H1 (cell line): ENCODE measurements around the gene PDE8A. TPM values are rescaled to one million over a fixed set of nuclear protein-coding genes. Genes with fewer than 3 reads are reported as not detected.

Source experiments
- FOSL1 ChIP-seq: IDR thresholded peaks from 2 replicates; pipeline ENCODE4 v1.6.1; 2011; ENCODE audit warnings: mild to moderate bottlenecking, low read depth, low read length, moderate library complexity; ENCODE audit not compliant: insufficient read depth
- NANOG ChIP-seq: IDR thresholded peaks from 2 replicates; pipeline ENCODE4 v1.6.1; 2011; ENCODE audit warnings: low read length, low read depth, mild to moderate bottlenecking, inconsistent platforms; ENCODE audit not compliant: insufficient read depth, poor library complexity, severe bottlenecking
- RBBP5 ChIP-seq: IDR thresholded peaks from 2 replicates; pipeline ENCODE4 v1.7.1; 2012; ENCODE audit warnings: low read depth, mild to moderate bottlenecking, inconsistent platforms, low read length, moderate library complexity, borderline replicate concordance
- RFX5 ChIP-seq: IDR thresholded peaks from 2 replicates; pipeline ENCODE4 v1.6.1; 2011; ENCODE audit warnings: low read depth, low read length, improper control_type of control experiment, borderline replicate concordance
- RNF2 ChIP-seq: fragments of 200-900, 300-1000 bp; sonication (generic); IDR thresholded peaks from 2 replicates; pipeline ENCODE4 v1.7.1; 2016; ENCODE audit warnings: borderline replicate concordance, low read depth, mild to moderate bottlenecking, antibody characterized with exemption, low read length; ENCODE audit not compliant: poor library complexity, severe bottlenecking; ENCODE audit errors: missing control alignments
- TAF1 ChIP-seq: IDR thresholded peaks from 2 replicates; pipeline ENCODE4 v1.6.1; 2011; ENCODE audit warnings: mild to moderate bottlenecking, low read depth, low read length
- TEAD4 ChIP-seq: IDR thresholded peaks from 2 replicates; pipeline ENCODE4 v1.6.1; 2012; ENCODE audit warnings: low read depth, low read length, inconsistent platforms, mixed read lengths
- ZNF274 ChIP-seq: IDR thresholded peaks from 2 replicates; pipeline ENCODE4 v1.7.0; 2012; ENCODE audit warnings: low read length, borderline replicate concordance; ENCODE audit errors: extremely low read depth
- polyA plus RNA-seq, 7 experiments: library from polyadenylated mRNA; depleted of rRNA in 3 of 7; stranded (reverse) in 5 of 7; unstranded in 2 of 7; fragments of >200 nt in 5 of 7; fragments of 200-250 nt in 2 of 7; gene quantifications; 1 replicate in 5 of 7; 2 replicates in 1 of 7; 4 replicates in 1 of 7; pipeline versions ENCODE4 v1.2.1 to v1.2.3, GENCODE V29; 2011 to 2013; ENCODE audit warnings: missing spikeins in 2 of 7, mixed read lengths in 2 of 7
- total RNA-seq: library from RNA; stranded (reverse); fragmentation: NEBNext Ultra II Directional; extraction: Animal tissue kit (Norgen Biotek cat#: 25700); gene quantifications from 2 replicates; pipeline ENCODE4 v1.2.1, GENCODE V29; 2021

The PDE8A gene
- total and polyA plus RNA-seq, 2 of the 8 experiments (the other 6 are each of a cell fraction or from before 2014, with no cell fraction given), result 6.9 to 7.8 TPM

DNA sequence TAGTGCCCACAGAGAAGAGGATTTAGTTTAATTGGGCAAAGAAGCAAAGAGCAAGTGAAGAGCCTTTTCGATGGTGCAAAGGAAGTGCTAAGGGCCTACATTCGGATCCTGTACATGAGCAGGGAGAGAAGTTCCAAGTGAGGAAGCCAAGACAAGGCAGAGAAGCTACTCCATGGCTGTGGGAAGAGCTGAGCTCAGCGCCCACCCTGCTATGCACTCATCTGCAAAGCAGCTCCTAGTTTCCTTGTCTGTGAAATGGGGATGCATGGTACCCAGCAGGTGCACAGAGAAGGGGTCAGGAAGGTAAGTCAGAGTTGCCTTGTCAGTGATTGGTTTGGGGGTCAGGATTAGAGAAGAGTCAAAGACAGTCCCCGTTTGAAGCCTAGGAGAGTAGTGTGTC lies 126.5 kb downstream of the PDE8A start (continued):
- TF ChIP-seq FOSL1 (no peak), NANOG (no peak), RBBP5 (no peak), RFX5 (no peak), TAF1 (no peak), ZNF274 (no peak), RNF2 (no peak), TEAD4 (no peak)
